Endothelial cell of umbilical vein (primary cell): ENCODE measurements around the gene OSTC. TPM values are rescaled to one million over a fixed set of nuclear protein-coding genes. Genes with fewer than 3 reads are reported as not detected.

Experiments used
- BruUV-seq: library from RNA; stranded (reverse); fragments of 400-500 nt; replicated peaks from 2 replicates; lab custom pipeline; 2021; lab: Mats Ljungman, UMichigan
- CTCF ChIA-PET: fragments of 300-600, 350-600 bp; sonication (Branson Sonifier 250); formaldehyde crosslinking; loops from one replicate; lab custom pipeline; 2021; ENCODE audit warnings: antibody characterized with exemption, inconsistent platforms; lab: Charles Lee
- POLR2A ChIA-PET: fragments of 300-600, 350-600 bp; sonication (Branson Sonifier 250); formaldehyde crosslinking; loops from one replicate; lab custom pipeline; 2021; ENCODE audit warnings: antibody characterized with exemption, inconsistent platforms; lab: Charles Lee
- DNase-seq: peaks from one replicate; pipeline ENCODE4 v3.0.0-alpha.2; 2011; ENCODE audit warnings: low read depth, low spot score
- FAIRE-seq: peaks from 2 replicates; lab custom pipeline; 2011; peaks lifted over from hg19 to GRCh38; lab: Jason Lieb, UNC
- H2AFZ ChIP-seq: 2 replicates; pipeline ENCODE4 v1.6.0; 2012; ENCODE audit warnings: low read depth, low read length, control low read depth, inconsistent platforms
- H3K27ac ChIP-seq: 2 replicates; pipeline ENCODE4 v1.5.1; 2011; ENCODE audit warnings: low read depth, mild to moderate bottlenecking, control low read depth, low read length, moderate library complexity; ENCODE audit not compliant: insufficient read depth
- H3K27me3 ChIP-seq, 2 experiments: 2 replicates each; pipeline versions ENCODE4 v1.6.0 to v1.6.1; 2011; ENCODE audit warnings: low read length in 2 of 2, mixed read lengths in 1 of 2; ENCODE audit not compliant: control insufficient read depth in 2 of 2, insufficient read depth in 2 of 2
- H3K36me3 ChIP-seq, 2 experiments: 2 replicates in 1 of 2; 3 replicates in 1 of 2; pipeline ENCODE4 v1.5.1; 2011; ENCODE audit warnings: low read length in 2 of 2, mild to moderate bottlenecking in 1 of 2, moderate library complexity in 1 of 2; ENCODE audit not compliant: control insufficient read depth in 2 of 2, insufficient read depth in 2 of 2; ENCODE audit errors: extremely low read depth in 1 of 2
- H3K4me1 ChIP-seq: 3 replicates; pipeline ENCODE4 v1.5.1; 2011; ENCODE audit warnings: mild to moderate bottlenecking, low read length; ENCODE audit not compliant: control insufficient read depth, insufficient read depth; ENCODE audit errors: extremely low read depth
- H3K4me2 ChIP-seq: 2 replicates; pipeline ENCODE4 v1.6.1; 2011; ENCODE audit warnings: low read length, control low read depth, mixed read lengths; ENCODE audit not compliant: insufficient read depth
- H3K4me3 ChIP-seq, 3 experiments: fragments of 200-600 bp in 1 of 3; sonication (generic), shearing (Covaris generic) in 1 of 3; replicated peaks in 1 of 3; 2 replicates each; pipeline ENCODE4 v1.5.1; 2011 to 2016; ENCODE audit warnings: control low read depth in 3 of 3, low read length in 3 of 3, mild to moderate bottlenecking in 2 of 3, inconsistent platforms in 1 of 3, low read depth in 1 of 3, moderate library complexity in 1 of 3; ENCODE audit not compliant: insufficient read depth in 1 of 3
- H3K79me2 ChIP-seq: 2 replicates; pipeline ENCODE4 v1.6.0; 2012; ENCODE audit warnings: low read length, inconsistent platforms; ENCODE audit not compliant: control insufficient read depth, insufficient read depth
- H3K9ac ChIP-seq: replicated peaks from 2 replicates; pipeline ENCODE3; 2011; ENCODE audit warnings: low read length, control low read depth; ENCODE audit not compliant: insufficient read depth; ENCODE audit errors: extremely low read depth
- H3K9me1 ChIP-seq: replicated peaks from 3 replicates; pipeline ENCODE4 v1.6.0; 2011; ENCODE audit warnings: mild to moderate bottlenecking, low read length; ENCODE audit not compliant: control insufficient read depth, insufficient read depth; ENCODE audit errors: extremely low read depth
- H3K9me3 ChIP-seq: replicated peaks from 2 replicates; pipeline ENCODE4 v1.5.1; 2012; ENCODE audit warnings: low read length, inconsistent platforms; ENCODE audit not compliant: control insufficient read depth, insufficient read depth
- H4K20me1 ChIP-seq: replicated peaks from 2 replicates; pipeline ENCODE3; 2011; ENCODE audit warnings: mild to moderate bottlenecking, low read length; ENCODE audit not compliant: control insufficient read depth, insufficient read depth; ENCODE audit errors: extremely low read depth
- CTCF ChIP-seq, 2 donors: IDR thresholded peaks; 1 replicate in 1 of 2; 2 replicates in 1 of 2; pipeline ENCODE4 v1.5.1; 2011; ENCODE audit warnings: low read length in 2 of 2, mild to moderate bottlenecking in 2 of 2, moderate library complexity in 2 of 2, control low read depth in 1 of 2, inconsistent platforms in 1 of 2, low read depth in 1 of 2; ENCODE audit not compliant: insufficient read depth in 1 of 2; ENCODE audit errors: extremely low read depth in 1 of 2
- EZH2 ChIP-seq: IDR thresholded peaks from 2 replicates; pipeline ENCODE4 v1.6.1; 2012; ENCODE audit warnings: borderline replicate concordance, low read depth, mild to moderate bottlenecking, moderate library complexity, low read length, inconsistent platforms; ENCODE audit not compliant: severe bottlenecking
- FOS ChIP-seq: IDR thresholded peaks from 2 replicates; pipeline ENCODE4 v1.6.1; 2011; ENCODE audit warnings: mild to moderate bottlenecking, low read length, moderate library complexity, borderline replicate concordance; ENCODE audit not compliant: insufficient read depth
- GATA2 ChIP-seq: IDR thresholded peaks from 2 replicates; pipeline ENCODE4 v1.7.0; 2011; ENCODE audit warnings: low read depth, mild to moderate bottlenecking, moderate library complexity, mixed read lengths, low read length; ENCODE audit not compliant: insufficient read length, insufficient read depth
- JUN ChIP-seq: IDR thresholded peaks from 2 replicates; pipeline ENCODE4 v1.6.1; 2011; ENCODE audit warnings: borderline replicate concordance, low read depth; ENCODE audit not compliant: insufficient read length, insufficient read depth
- MAX ChIP-seq: IDR thresholded peaks from 2 replicates; pipeline ENCODE4 v1.6.1; 2011; ENCODE audit not compliant: insufficient read depth, insufficient read length
- MYC ChIP-seq: IDR thresholded peaks from one replicate; pipeline ENCODE4 v1.6.1; 2011; ENCODE audit warnings: mild to moderate bottlenecking, low read depth, low read length
- POLR2A ChIP-seq: IDR thresholded peaks from 2 replicates; pipeline ENCODE4 v1.6.1; 2012; ENCODE audit warnings: low read depth, mild to moderate bottlenecking, control low read depth, low read length
- POLR2AphosphoS5 ChIP-seq: IDR thresholded peaks from 2 replicates; pipeline ENCODE4 v1.6.1; 2012; ENCODE audit warnings: low read depth, mild to moderate bottlenecking, control low read depth, low read length, moderate library complexity; ENCODE audit not compliant: insufficient read depth
- dilution Hi-C: fragments of 300-500 bp; cut with MboI; formaldehyde crosslinking; loops from one replicate; pipeline ENCODE4 v1.15.0; 2019; ENCODE audit warnings: low sequenced_read_pairs; ENCODE audit not compliant: extremely low pct_ligation_motif_present
- intact Hi-C: fragments of 100-400 bp; cut with micrococcal nuclease; formaldehyde crosslinking; loops from one replicate; pipeline ENCODE4 v1.10.0; 2022
- polyA plus RNA-seq, 4 experiments: library from polyadenylated mRNA; depleted of rRNA in 3 of 4; stranded (reverse) in 3 of 4; unstranded in 1 of 4; fragments of >200 nt; gene quantifications; 2 replicates each; pipeline versions ENCODE4 v1.2.1 to v1.2.3, GENCODE V29; 2011 to 2012; ENCODE audit warnings: missing spikeins in 1 of 4
- total RNA-seq: library from RNA; stranded (reverse); gene quantifications from 2 replicates; pipeline ENCODE4 v1.2.3, GENCODE V29; 2021

OSTC gene
- total and polyA plus RNA-seq, 2 donors (not counting 3 experiments of a cell fraction or from before 2014, with no cell fraction given) = 196 to 310 TPM

- H4K20me1 ChIP-seq = no peaks in the 10 kb centered on the region
- intact Hi-C loops (no loop called here), dilution Hi-C loops (no loop called here)
- H3K4me1 ChIP-seq = no peaks in the 10 kb centered on the region
- no peak overlapping the region for H3K4me3 ChIP-seq
- DNase-seq (no peak), FAIRE-seq (no peak)
- BruUV-seq = no TSS peak
- H3K79me2 ChIP-seq = no peaks in the 10 kb centered on the region
- no peaks in the 10 kb centered on the region for H3K36me3 ChIP-seq
- CTCF ChIA-PET = interaction anchor here (1.4 kb wide), 1 partner anchor 15 kb away, joined by 3 read pairs; no protein-coding TSS in a partner anchor
- TF ChIP-seq GATA2 (no peak), EZH2 (no peak), FOS (no peak), CTCF (IDR thresholded peaks at IDR 0.05; ENCODE audit: extremely low read depth in 1 of 2, insufficient read depth in 1 of 2, low read depth in 1 of 2, low read length in 2 of 2) (no peak), POLR2A (no peak), POLR2AphosphoS5 (no peak), MAX (no peak), MYC (no peak), JUN (no peak)
- H3K4me2 ChIP-seq = no peak overlapping the region
- no peak overlapping the region for H3K9ac ChIP-seq
- H3K27ac ChIP-seq = no peak overlapping the region
- no peak overlapping the region for H2AFZ ChIP-seq
- no peaks in the 10 kb centered on the region for H3K9me1 ChIP-seq
- H3K27me3 ChIP-seq = peaks cover 3 to 4% of the 10 kb centered on the region in 2 experiments
- POLR2A ChIA-PET = no interaction called here
- no peaks in the 10 kb centered on the region for H3K9me3 ChIP-seq
These were observed 49.8 kb downstream of the OSTC start for GRCh38 chr4:108700081-108700757.
